HG03460 (cell line): ENCODE measurements around the gene CACNA1E.

Experiments used
- ATAC-seq: cut with Tn5 transposase; IDR thresholded peaks from one replicate; pipeline ENCODE4 v1.9.1; 2021; ENCODE audit not compliant: unreplicated experiment

CACNA1E gene

GRCh38 chr1:181484821-181485220 lies 1.5 kb downstream of the CACNA1E start:
- no peak for ATAC-seq

- ATAC-seq, result peak; percentile 41
Observed at GRCh38 chr1:181485287-181486097, 2.2 kb downstream of the CACNA1E start.

GRCh38 chr1:181486098-181486420 lies 2.7 kb downstream of the CACNA1E start:
- no peak for ATAC-seq

GRCh38 chr1:181488866-181489265 lies 5.5 kb downstream of the CACNA1E start:
- ATAC-seq, result no peak

GRCh38 chr1:181490276-181490675 lies 7.0 kb downstream of the CACNA1E start:
- ATAC-seq, result no peak

GRCh38 chr1:181490740-181491712 lies 7.7 kb downstream of the CACNA1E start:
- ATAC-seq, result no peak

GRCh38 chr1:181493166-181493565 lies 9.8 kb downstream of the CACNA1E start:
- ATAC-seq, result no peak

GRCh38 chr1:181493885-181494284 lies 10.6 kb downstream of the CACNA1E start:
- ATAC-seq, result no peak

GRCh38 chr1:181496759-181497158 lies 13.4 kb downstream of the CACNA1E start:
- ATAC-seq, result no peak

- no peak for ATAC-seq
Observed at GRCh38 chr1:181497870-181498269, 14.6 kb downstream of the CACNA1E start.

- no peak for ATAC-seq
Observed at GRCh38 chr1:181499825-181500224, 16.5 kb downstream of the CACNA1E start.

- no peak for ATAC-seq
Observed at GRCh38 chr1:181500636-181501035, 17.3 kb downstream of the CACNA1E start.

GRCh38 chr1:181501612-181502011 lies 18.3 kb downstream of the CACNA1E start:
- ATAC-seq, result no peak

- no peak for ATAC-seq
Observed at GRCh38 chr1:181503171-181503810, 20.0 kb downstream of the CACNA1E start.

GRCh38 chr1:181504399-181504842 lies 21.1 kb downstream of the CACNA1E start:
- peak; percentile 49 for ATAC-seq

- no peak for ATAC-seq
Observed at GRCh38 chr1:181506563-181507353, 23.4 kb downstream of the CACNA1E start.

GRCh38 chr1:181508486-181509165 lies 25.3 kb downstream of the CACNA1E start:
- ATAC-seq, result peak; percentile 32

- ATAC-seq, result peak; percentile 7
Observed at GRCh38 chr1:181513786-181514297, 30.5 kb downstream of the CACNA1E start.
